Naive thymus-derived CD4-positive, alpha-beta T cell (primary cell): Measurements from ENCODE around the gene SLC22A12. TPM values are rescaled to one million over a fixed set of nuclear protein-coding genes. Genes with fewer than 3 reads are reported as not detected.

Experiments
- ATAC-seq: fragments of 150-1000 bp; cut with Tn5 transposase; 2 replicates; pipeline ENCODE4 v1.10.0; 2021; ENCODE audit warnings: mild to moderate bottlenecking, moderate library complexity
- CTCF ChIA-PET: fragments of 350-600 bp; sonication (Branson Sonifier 250); formaldehyde crosslinking; loops from one replicate; lab custom pipeline; 2021; ENCODE audit warnings: antibody characterized with exemption; lab: Charles Lee
- POLR2A ChIA-PET: fragments of 350-600 bp; sonication (Branson Sonifier 250); formaldehyde crosslinking; loops from one replicate; lab custom pipeline; 2021; ENCODE audit warnings: antibody characterized with exemption, inconsistent platforms; lab: Charles Lee
- DNase-seq, 9 donors: peaks; one replicate each; pipeline versions ENCODE4 v3.0.0 to v3.0.0-alpha.2; 2020 to 2022; ENCODE audit warnings: mixed read lengths in 1 of 9
- H3K27ac ChIP-seq: one replicate; pipeline ENCODE4 v1.7.0; 2013; ENCODE audit warnings: mild to moderate bottlenecking, low read depth, low read length, moderate library complexity
- H3K27me3 ChIP-seq, 2 donors: one replicate each; pipeline ENCODE4 v1.7.0; 2013; ENCODE audit warnings: low read length in 2 of 2, mild to moderate bottlenecking in 2 of 2, moderate library complexity in 2 of 2; ENCODE audit not compliant: control insufficient read depth in 2 of 2, insufficient read depth in 2 of 2
- H3K36me3 ChIP-seq, 3 experiments: 1 replicate in 2 of 3; 2 replicates in 1 of 3; pipeline ENCODE4 v1.7.0; 2013; ENCODE audit warnings: low read length in 3 of 3, mild to moderate bottlenecking in 3 of 3, moderate library complexity in 1 of 3; ENCODE audit not compliant: insufficient read depth in 3 of 3, control insufficient read depth in 2 of 3
- H3K4me1 ChIP-seq, 2 donors: one replicate each; pipeline ENCODE4 v1.7.0; 2013; ENCODE audit warnings: low read length in 2 of 2, mild to moderate bottlenecking in 2 of 2, moderate library complexity in 1 of 2; ENCODE audit not compliant: control insufficient read depth in 2 of 2, insufficient read depth in 2 of 2
- H3K4me3 ChIP-seq: 2 replicates; pipeline ENCODE4 v1.7.0; 2013; ENCODE audit warnings: mild to moderate bottlenecking, low read length
- H3K9me3 ChIP-seq, 3 experiments: 1 replicate in 2 of 3; 2 replicates in 1 of 3; pipeline ENCODE4 v1.7.0; 2013; ENCODE audit warnings: low read length in 3 of 3; ENCODE audit not compliant: control insufficient read depth in 2 of 3
- H3K27ac Mint-ChIP-seq, 9 donors: one replicate each; pipeline ENCODE4 v1.8.0; 2020 to 2022; ENCODE audit warnings: mixed read lengths in 9 of 9, mild to moderate bottlenecking in 8 of 9, moderate library complexity in 5 of 9, inconsistent platforms in 2 of 9
- H3K27me3 Mint-ChIP-seq, 5 donors: one replicate each; pipeline ENCODE4 v1.8.0; 2021 to 2022; ENCODE audit warnings: mixed read lengths in 5 of 5, mild to moderate bottlenecking in 1 of 5
- H3K36me3 Mint-ChIP-seq, 5 donors: one replicate each; pipeline ENCODE4 v1.8.0; 2020 to 2022; ENCODE audit warnings: mixed read lengths in 5 of 5, mild to moderate bottlenecking in 3 of 5, inconsistent platforms in 1 of 5
- H3K4me1 Mint-ChIP-seq, 7 donors: one replicate each; pipeline ENCODE4 v1.8.0; 2020 to 2022; ENCODE audit warnings: mixed read lengths in 7 of 7, mild to moderate bottlenecking in 3 of 7, inconsistent platforms in 1 of 7
- H3K4me3 Mint-ChIP-seq, 10 donors: one replicate each; pipeline ENCODE4 v1.8.0; 2020 to 2022; ENCODE audit warnings: mild to moderate bottlenecking in 10 of 10, mixed read lengths in 10 of 10, moderate library complexity in 6 of 10, inconsistent platforms in 2 of 10
- H3K9me3 Mint-ChIP-seq, 11 donors: one replicate each; pipeline ENCODE4 v1.8.0; 2020 to 2022; ENCODE audit warnings: mixed read lengths in 11 of 11, mild to moderate bottlenecking in 4 of 11, inconsistent platforms in 1 of 11, moderate library complexity in 1 of 11
- intact Hi-C, 2 donors: fragments of 100-400 bp; cut with micrococcal nuclease; formaldehyde crosslinking; loops; one replicate each; pipeline ENCODE4 v1.15.1; 2023
- polyA plus RNA-seq, 2 donors: library from polyadenylated mRNA; unstranded; fragments of 300-500 nt; fragmentation: Illumina TruSeq; gene quantifications; one replicate each; pipeline ENCODE4 v1.2.3, GENCODE V29; 2021
- total RNA-seq, 6 experiments: library from RNA in 5 of 6; stranded (reverse) in 5 of 6; gene quantifications; 1 replicate in 5 of 6; 2 replicates in 1 of 6; pipeline ENCODE4 v1.2.3 and lab custom pipeline; 2021 to 2026

The SLC22A12 gene
- total and polyA plus RNA-seq, 7 experiments from 2014 or later = not detected

GRCh38 chr11:64643256-64643881 is 52.3 kb downstream of the SLC22A12 start:
- POLR2A ChIA-PET = no interaction called here
- H3K27me3 ChIP-seq = peaks cover 0 to 14% of the 10 kb centered on the region in 2 donors
- no peaks in the 10 kb centered on the region for H3K9me3 Mint-ChIP-seq
- CTCF ChIA-PET = no interaction called here
- no peak overlapping the region for H3K27ac Mint-ChIP-seq
- H3K4me3 ChIP-seq = no peak overlapping the region
- H3K9me3 ChIP-seq = no peaks in the 10 kb centered on the region
- no peaks in the 10 kb centered on the region for H3K36me3 ChIP-seq
- intact Hi-C loops = no loop called here
- H3K4me1 Mint-ChIP-seq = peaks cover 0 to 6% (median 0%) of the 10 kb centered on the region in 7 donors
- peaks cover 28 to 37% (median 36%) of the 10 kb centered on the region in 5 donors for H3K27me3 Mint-ChIP-seq
- H3K36me3 Mint-ChIP-seq = no peaks in the 10 kb centered on the region
- H3K4me3 Mint-ChIP-seq = peak overlapping the region in 6 of 10 donors; percentile 8 to 71 (median 42)
- no peaks in the 10 kb centered on the region for H3K4me1 ChIP-seq
- ATAC-seq (peak; percentile 37), DNase-seq (no peak)
- H3K27ac ChIP-seq = no peak overlapping the region

GRCh38 chr11:64643920-64644646 is 53.1 kb downstream of the SLC22A12 start:
- ATAC-seq = peak; percentile 22
- no peak overlapping the region for H3K27ac ChIP-seq
- H3K4me3 Mint-ChIP-seq = peak overlapping the region in 6 of 10 donors; percentile 22 to 76 (median 53)

GRCh38 chr11:64644647-64645275 is 53.7 kb downstream of the SLC22A12 start:
- no peak for DNase-seq
- no peaks in the 10 kb centered on the region for H3K36me3 ChIP-seq
- no peaks in the 10 kb centered on the region for H3K9me3 ChIP-seq
- Mint-ChIP-seq H3K27me3 (peaks cover 28 to 45% (median 40%) of the 10 kb centered on the region in 5 donors), H3K36me3 (no peaks in the 10 kb centered on the region), H3K4me1 (peaks cover 0 to 6% (median 0%) of the 10 kb centered on the region in 7 donors), H3K9me3 (no peaks in the 10 kb centered on the region), H3K4me3 (peak overlapping the region in 2 of 10 donors; percentile 28 to 53), H3K27ac (no peak overlapping the region)
- CTCF ChIA-PET = no interaction called here
- no peak overlapping the region for H3K4me3 ChIP-seq
- intact Hi-C loops = no loop called here
- no peak for ATAC-seq
- H3K27ac ChIP-seq = no peak overlapping the region
- H3K4me1 ChIP-seq = no peaks in the 10 kb centered on the region
- H3K27me3 ChIP-seq = peaks cover 0 to 14% of the 10 kb centered on the region in 2 donors
- POLR2A ChIA-PET = no interaction called here

More at GRCh38 chr11:64643920-64644646, 53.1 kb downstream of the SLC22A12 start:
- ChIA-PET CTCF (no interaction called here), POLR2A (no interaction called here)
- Mint-ChIP-seq H3K9me3 (no peaks in the 10 kb centered on the region), H3K36me3 (no peaks in the 10 kb centered on the region), H3K27me3 (peaks cover 28 to 41% (median 37%) of the 10 kb centered on the region in 5 donors), H3K27ac (peak overlapping the region in 1 of 9 donors; percentile 48), H3K4me1 (peaks cover 0 to 6% (median 0%) of the 10 kb centered on the region in 7 donors)
- H3K36me3 ChIP-seq = no peaks in the 10 kb centered on the region
- no peaks in the 10 kb centered on the region for H3K9me3 ChIP-seq
- no peaks in the 10 kb centered on the region for H3K4me1 ChIP-seq
- H3K27me3 ChIP-seq = peaks cover 0 to 14% of the 10 kb centered on the region in 2 donors
- intact Hi-C loops = no loop called here
- no peak for DNase-seq
- H3K4me3 ChIP-seq = no peak overlapping the region

GRCh38 chr11:64647019-64647779 is 56.2 kb downstream of the SLC22A12 start:
- no peaks in the 10 kb centered on the region for H3K36me3 Mint-ChIP-seq
- H3K27ac ChIP-seq = no peak overlapping the region
- H3K36me3 ChIP-seq = no peaks in the 10 kb centered on the region
- H3K4me1 Mint-ChIP-seq = peaks cover 0 to 6% (median 0%) of the 10 kb centered on the region in 7 donors
- H3K4me3 ChIP-seq = no peak overlapping the region
- DNase-seq (no peak), ATAC-seq (no peak)
- intact Hi-C loops = no loop called here
- no peaks in the 10 kb centered on the region for H3K9me3 Mint-ChIP-seq
- no peaks in the 10 kb centered on the region for H3K4me1 ChIP-seq
- ChIA-PET POLR2A (no interaction called here), CTCF (no interaction called here)
- no peak overlapping the region for H3K4me3 Mint-ChIP-seq
- no peaks in the 10 kb centered on the region for H3K9me3 ChIP-seq
- peaks cover 0 to 10% of the 10 kb centered on the region in 2 donors for H3K27me3 ChIP-seq
- H3K27ac Mint-ChIP-seq = peak overlapping the region in 1 of 9 donors; percentile 36
- H3K27me3 Mint-ChIP-seq = peaks cover 28 to 56% (median 40%) of the 10 kb centered on the region in 5 donors

GRCh38 chr11:64648551-64648950 is 57.5 kb downstream of the SLC22A12 start:
- H3K27me3 Mint-ChIP-seq = peaks cover 28 to 56% (median 38%) of the 10 kb centered on the region in 5 donors
- intact Hi-C loops = no loop called here
- ATAC-seq = no peak
- H3K4me1 ChIP-seq = no peaks in the 10 kb centered on the region
- H3K4me3 ChIP-seq = no peak overlapping the region
- no peaks in the 10 kb centered on the region for H3K9me3 Mint-ChIP-seq
- H3K27ac Mint-ChIP-seq = no peak overlapping the region
- no peak overlapping the region for H3K27ac ChIP-seq
- no peaks in the 10 kb centered on the region for H3K36me3 Mint-ChIP-seq
- H3K4me1 Mint-ChIP-seq = peaks cover 0 to 11% (median 3%) of the 10 kb centered on the region in 7 donors
- H3K9me3 ChIP-seq = no peaks in the 10 kb centered on the region
- CTCF ChIA-PET = no interaction called here
- no peak overlapping the region for H3K4me3 Mint-ChIP-seq
- DNase-seq = no peak
- no peaks in the 10 kb centered on the region for H3K36me3 ChIP-seq
- POLR2A ChIA-PET = no interaction called here
- peaks cover 0 to 10% of the 10 kb centered on the region in 2 donors for H3K27me3 ChIP-seq

GRCh38 chr11:64649291-64649697 is 58.3 kb downstream of the SLC22A12 start:
- ChIA-PET POLR2A (no interaction called here), CTCF (interaction anchor here (0.6 kb wide), 1 partner anchor 92 kb away, joined by 3 read pairs; no protein-coding TSS in a partner anchor)
- ATAC-seq (no peak), DNase-seq (peak in 1 of 9 donors; percentile 8)
- Histone ChIP-seq H3K27me3 (peaks cover 0 to 4% of the 10 kb centered on the region in 2 donors), H3K9me3 (no peaks in the 10 kb centered on the region), H3K4me1 (no peaks in the 10 kb centered on the region), H3K4me3 (no peak overlapping the region), H3K36me3 (no peaks in the 10 kb centered on the region), H3K27ac (no peak overlapping the region)
- no peak overlapping the region for H3K27ac Mint-ChIP-seq
- intact Hi-C loops = loop anchor here in 1 of 2 donors (1.0 kb wide), 1 partner anchor 96 kb away; no protein-coding TSS in a partner anchor
- H3K9me3 Mint-ChIP-seq = no peaks in the 10 kb centered on the region
- peaks cover 0 to 9% (median 0%) of the 10 kb centered on the region in 7 donors for H3K4me1 Mint-ChIP-seq
- H3K36me3 Mint-ChIP-seq = no peaks in the 10 kb centered on the region
- peaks cover 22 to 50% (median 33%) of the 10 kb centered on the region in 5 donors for H3K27me3 Mint-ChIP-seq
- H3K4me3 Mint-ChIP-seq = no peak overlapping the region
